Mesenchymal stem cell (in vitro differentiated cells and primary cell): ENCODE measurements around the gene BDH2.
A peak's percentile ranks its signal among the peaks of the same experiment; 100 is the strongest.

ENCODE experiments used
- DNase-seq: peaks from one replicate; pipeline ENCODE4 v3.0.0-alpha.2; 2013
- H2AFZ ChIP-seq: one replicate; pipeline ENCODE4 v1.6.1; 2013; ENCODE audit warnings: low read depth, mild to moderate bottlenecking, control low read depth, inconsistent platforms, low read length, moderate library complexity
- H2AK5ac ChIP-seq: 2 replicates; pipeline ENCODE4 v1.6.1; 2013; ENCODE audit warnings: low read length, moderate library complexity, mild to moderate bottlenecking, inconsistent platforms; ENCODE audit not compliant: severe bottlenecking
- H2BK120ac ChIP-seq: one replicate; pipeline ENCODE4 v1.6.1; 2013; ENCODE audit warnings: low read depth, mild to moderate bottlenecking, inconsistent platforms, low read length, moderate library complexity
- H2BK12ac ChIP-seq, 2 experiments: one replicate each; pipeline ENCODE4 v1.6.1; 2013; ENCODE audit warnings: inconsistent platforms in 2 of 2, low read length in 2 of 2, mild to moderate bottlenecking in 2 of 2, moderate library complexity in 2 of 2, control low read depth in 1 of 2
- H2BK15ac ChIP-seq: one replicate; pipeline ENCODE4 v1.6.1; 2013; ENCODE audit warnings: mild to moderate bottlenecking, low read depth, inconsistent platforms; ENCODE audit not compliant: poor library complexity, severe bottlenecking
- H2BK5ac ChIP-seq: 2 replicates; pipeline ENCODE4 v1.6.1; 2013; ENCODE audit warnings: low read depth, mild to moderate bottlenecking, low read length, control low read depth, inconsistent platforms; ENCODE audit not compliant: poor library complexity, severe bottlenecking
- H3K14ac ChIP-seq, 2 experiments: one replicate each; pipeline ENCODE4 v1.6.1; 2013; ENCODE audit warnings: inconsistent platforms in 2 of 2, low read length in 2 of 2, control low read depth in 1 of 2, mild to moderate bottlenecking in 1 of 2, moderate library complexity in 1 of 2
- H3K18ac ChIP-seq, 2 experiments: one replicate each; pipeline ENCODE4 v1.6.1; 2013; ENCODE audit warnings: inconsistent platforms in 2 of 2, low read length in 2 of 2, control low read depth in 1 of 2, low read depth in 1 of 2, mild to moderate bottlenecking in 1 of 2
- H3K23ac ChIP-seq, 2 experiments: one replicate each; pipeline ENCODE4 v1.6.1; 2013; ENCODE audit warnings: inconsistent platforms in 2 of 2, low read length in 2 of 2, mild to moderate bottlenecking in 2 of 2, moderate library complexity in 2 of 2, control low read depth in 1 of 2
- H3K27ac ChIP-seq: 2 replicates; pipeline ENCODE4 v1.5.1; 2013; ENCODE audit warnings: mild to moderate bottlenecking, moderate library complexity, low read length, control low read depth, inconsistent platforms; ENCODE audit not compliant: poor library complexity, severe bottlenecking
- H3K27me3 ChIP-seq, 2 experiments: 2 replicates each; pipeline versions ENCODE4 v1.6.1 to v1.7.0; 2013; ENCODE audit warnings: low read length in 2 of 2, mild to moderate bottlenecking in 2 of 2, moderate library complexity in 2 of 2, control low read depth in 1 of 2, inconsistent platforms in 1 of 2; ENCODE audit not compliant: control insufficient read depth in 1 of 2, insufficient read depth in 1 of 2
- H3K36me3 ChIP-seq, 2 experiments: 2 replicates each; pipeline versions ENCODE4 v1.6.1 to v1.7.0; 2013; ENCODE audit warnings: low read length in 2 of 2, control low read depth in 1 of 2, inconsistent platforms in 1 of 2, low read depth in 1 of 2, mild to moderate bottlenecking in 1 of 2; ENCODE audit not compliant: insufficient read depth in 2 of 2, control insufficient read depth in 1 of 2
- H3K4ac ChIP-seq, 2 experiments: one replicate each; pipeline ENCODE4 v1.6.1; 2013; ENCODE audit warnings: inconsistent platforms in 2 of 2, low read length in 2 of 2, mild to moderate bottlenecking in 2 of 2, moderate library complexity in 2 of 2, control low read depth in 1 of 2, low read depth in 1 of 2
- H3K4me1 ChIP-seq: 2 replicates; pipeline ENCODE4 v1.6.1; 2013; ENCODE audit warnings: low read depth, low read length, control low read depth; ENCODE audit not compliant: control insufficient read depth, insufficient read depth
- H3K4me2 ChIP-seq: 2 replicates; pipeline ENCODE4 v1.6.1; 2013; ENCODE audit warnings: low read length, mild to moderate bottlenecking, inconsistent platforms; ENCODE audit not compliant: poor library complexity, severe bottlenecking
- H3K4me3 ChIP-seq, 2 experiments: 2 replicates each; pipeline versions ENCODE4 v1.5.1 to v1.7.0; 2013; ENCODE audit warnings: low read length in 2 of 2, mild to moderate bottlenecking in 2 of 2, control low read depth in 1 of 2, low read depth in 1 of 2; ENCODE audit not compliant: insufficient read depth in 1 of 2
- H3K79me1 ChIP-seq: replicated peaks from 2 replicates; pipeline ENCODE4 v1.6.1; 2013; ENCODE audit warnings: mild to moderate bottlenecking, control low read depth, low read length, inconsistent platforms; ENCODE audit not compliant: poor library complexity, severe bottlenecking
- H3K9ac ChIP-seq: 2 replicates; pipeline ENCODE4 v1.7.0; 2013; ENCODE audit warnings: mild to moderate bottlenecking, low read length, moderate library complexity
- H3K9me3 ChIP-seq: 2 replicates; pipeline ENCODE4 v1.7.0; 2013; ENCODE audit warnings: mild to moderate bottlenecking, low read length; ENCODE audit not compliant: control insufficient read depth
- H4K8ac ChIP-seq: one replicate; pipeline ENCODE4 v1.6.1; 2013; ENCODE audit warnings: inconsistent platforms, mild to moderate bottlenecking, low read length, moderate library complexity
- H4K91ac ChIP-seq: one replicate; pipeline ENCODE4 v1.6.1; 2013; ENCODE audit warnings: mild to moderate bottlenecking, low read length, inconsistent platforms
- WGBS: methylation state at CpG from one replicate; pipeline ENCODE4 v1.1.7; 2013; ENCODE audit warnings: mixed read lengths; 5-methylcytosine and 5-hydroxymethylcytosine counted together

BDH2 gene

GRCh38 chr4:103100691-103101090 lies 1.1 kb upstream of the BDH2 start:
- 49% methylated on average over 5 of the region's 5 CpGs for WGBS
- H2BK5ac ChIP-seq, result no peak overlapping the region

DNA sequence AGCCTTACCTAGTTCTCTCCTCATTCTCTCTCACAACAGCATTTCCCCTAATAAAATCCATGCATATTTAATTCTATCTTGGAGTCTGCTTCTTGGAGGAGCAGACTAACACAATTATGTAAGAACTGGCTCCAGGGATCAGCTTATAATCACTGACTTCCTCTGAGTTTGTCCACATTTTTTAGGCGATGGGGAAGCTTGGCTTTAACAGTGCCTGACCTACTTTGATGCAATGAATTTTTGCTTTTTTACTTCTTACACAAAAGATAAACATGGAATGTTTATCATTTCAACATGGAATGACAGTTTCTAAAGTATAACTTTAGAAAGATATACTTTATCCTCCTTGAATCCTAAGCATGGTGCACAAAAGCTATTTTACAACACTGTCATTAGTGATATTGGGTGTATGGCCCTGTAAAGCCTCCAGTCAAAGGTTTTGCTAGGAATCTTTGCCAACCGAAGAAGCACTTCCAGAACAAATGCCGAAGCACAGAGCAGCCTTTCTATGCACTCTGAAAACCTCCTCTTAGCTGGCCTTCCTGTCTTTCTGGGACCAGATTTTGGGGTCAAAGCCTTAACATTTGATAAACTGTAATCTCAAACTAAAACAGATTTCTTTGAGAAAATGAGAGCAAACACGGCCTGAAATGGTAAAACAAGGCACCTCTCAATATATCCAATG lies 736 bp downstream of the BDH2 start:
- Histone ChIP-seq H3K27ac (no peak overlapping the region), H2BK15ac (no peak overlapping the region), H2BK120ac (no peak overlapping the region), H3K18ac (peak overlapping the region; percentile 4 to 48), H3K4me1 (peaks cover 11% of the 10 kb centered on the region), H2BK12ac (no peak overlapping the region), H3K14ac (peak overlapping the region in 1 of 2 experiments; percentile 11), H3K9ac (peak overlapping the region; percentile 90), H2AK5ac (peak overlapping the region; percentile 36), H3K27me3 (no peaks in the 10 kb centered on the region), H3K9me3 (no peaks in the 10 kb centered on the region), H2BK5ac (no peak overlapping the region), H2AFZ (no peak overlapping the region), H3K23ac (no peak overlapping the region), H3K4me2 (peak overlapping the region; percentile 79), H3K79me1 (peaks cover 19% of the 10 kb centered on the region), H4K8ac (no peak overlapping the region), H3K4ac (peak overlapping the region in 1 of 2 experiments; percentile 21), H3K4me3 (peak overlapping the region in 1 of 2 experiments; percentile 76), H3K36me3 (peaks cover 0 to 8% of the 10 kb centered on the region in 2 experiments), H4K91ac (no peak overlapping the region)
- peak; percentile 24 for DNase-seq
- 55% methylated on average over 3 of the region's 4 CpGs for WGBS

More at GRCh38 chr4:103100691-103101090, 1.1 kb upstream of the BDH2 start:
- Histone ChIP-seq H2BK15ac (no peak overlapping the region), H3K27ac (no peak overlapping the region), H3K27me3 (no peaks in the 10 kb centered on the region), H3K79me1 (peaks cover 18% of the 10 kb centered on the region), H3K23ac (no peak overlapping the region), H2AK5ac (no peak overlapping the region), H3K4me2 (no peak overlapping the region), H2AFZ (no peak overlapping the region), H3K4me1 (peaks cover 11% of the 10 kb centered on the region), H3K4ac (no peak overlapping the region), H2BK12ac (no peak overlapping the region), H2BK120ac (no peak overlapping the region), H3K4me3 (no peak overlapping the region), H3K36me3 (no peaks in the 10 kb centered on the region), H4K91ac (no peak overlapping the region), H3K14ac (no peak overlapping the region), H3K9me3 (no peaks in the 10 kb centered on the region), H3K18ac (no peak overlapping the region), H3K9ac (no peak overlapping the region), H4K8ac (no peak overlapping the region)
- DNase-seq, result no peak

- Histone ChIP-seq H3K4ac (peak overlapping the region in 1 of 2 experiments; percentile 21), H3K27me3 (no peaks in the 10 kb centered on the region), H3K4me2 (peak overlapping the region; percentile 10), H3K4me1 (peaks cover 11% of the 10 kb centered on the region), H2BK120ac (no peak overlapping the region), H2AK5ac (peak overlapping the region; percentile 68), H2AFZ (no peak overlapping the region), H2BK5ac (no peak overlapping the region), H3K23ac (no peak overlapping the region), H3K18ac (peak overlapping the region; percentile 4 to 48), H4K8ac (no peak overlapping the region), H3K4me3 (peak overlapping the region in 1 of 2 experiments; percentile 76), H2BK12ac (peak overlapping the region in 1 of 2 experiments; percentile 10), H3K14ac (peak overlapping the region in 1 of 2 experiments; percentile 11), H3K36me3 (peaks cover 0 to 11% of the 10 kb centered on the region in 2 experiments), H3K79me1 (peaks cover 20% of the 10 kb centered on the region), H3K9me3 (no peaks in the 10 kb centered on the region), H3K9ac (peak overlapping the region; percentile 90), H4K91ac (no peak overlapping the region), H2BK15ac (no peak overlapping the region), H3K27ac (no peak overlapping the region)
- WGBS, result 92% methylated on average over 10 of the region's 10 CpGs
- no peak for DNase-seq
Observed at GRCh38 chr4:103098341-103098740, 1.3 kb downstream of the BDH2 start.

DNA sequence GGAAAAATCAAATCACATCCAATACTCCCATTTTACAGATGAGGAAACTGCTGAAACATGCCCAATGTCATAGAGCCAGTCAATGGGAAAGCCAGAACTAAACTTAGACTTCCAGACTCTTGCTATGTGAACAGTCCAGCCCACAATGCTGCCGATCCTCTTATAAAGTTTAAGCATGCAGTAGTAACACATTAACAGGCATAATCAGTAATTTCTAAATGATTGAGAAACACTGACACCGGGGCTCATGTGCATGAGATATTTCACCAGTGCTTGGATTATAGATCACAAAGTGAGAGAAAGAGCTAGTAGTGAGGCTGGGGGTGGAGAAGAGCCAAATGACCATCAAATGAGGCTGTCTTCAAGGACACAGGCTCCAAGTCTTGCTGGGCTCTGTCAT lies 2.5 kb downstream of the BDH2 start:
- Histone ChIP-seq H3K14ac (no peak overlapping the region), H3K36me3 (peaks cover 0 to 11% of the 10 kb centered on the region in 2 experiments), H2BK120ac (no peak overlapping the region), H3K23ac (no peak overlapping the region), H2BK5ac (no peak overlapping the region), H2BK12ac (no peak overlapping the region), H3K79me1 (peaks cover 21% of the 10 kb centered on the region), H3K18ac (no peak overlapping the region), H3K4me3 (no peak overlapping the region), H2BK15ac (no peak overlapping the region), H3K4me2 (no peak overlapping the region), H3K27me3 (no peaks in the 10 kb centered on the region), H4K91ac (no peak overlapping the region), H2AFZ (no peak overlapping the region), H3K4ac (no peak overlapping the region), H3K9me3 (no peaks in the 10 kb centered on the region), H3K27ac (no peak overlapping the region), H2AK5ac (no peak overlapping the region), H3K4me1 (peaks cover 11% of the 10 kb centered on the region), H3K9ac (no peak overlapping the region), H4K8ac (no peak overlapping the region)
- 96% methylated on average over 1 of the region's 2 CpGs for WGBS
- no peak for DNase-seq
